HepG2 (cell line): ENCODE measurements around the gene CUL5. TPM values are rescaled to one million over a fixed set of nuclear protein-coding genes. Genes with fewer than 3 reads are reported as not detected.

ENCODE experiments used
- ATAC-seq: fragments of 200-7000 bp; cut with Tn5 transposase; 3 replicates; pipeline ENCODE4 v1.9.1; 2020; ENCODE audit warnings: mild to moderate bottlenecking, moderate library complexity
- BruUV-seq: library from RNA; stranded (reverse); fragments of 400-500 nt; replicated peaks from 2 replicates; lab custom pipeline; 2021; lab: Mats Ljungman, UMichigan
- CTCF ChIA-PET: fragments of 300-600 bp; formaldehyde crosslinking; extraction: SDS; loops from one replicate; lab custom pipeline; 2021; ENCODE audit warnings: low total read pairs, inconsistent platforms, low intra/inter-chr PET ratio; lab: Yijun Ruan, JAX
- POLR2A ChIA-PET: fragments of 350-600 bp; sonication (Branson Sonifier 250); formaldehyde crosslinking; loops from one replicate; lab custom pipeline; 2020; ENCODE audit warnings: antibody characterized with exemption, inconsistent platforms; lab: Yijun Ruan, JAX
- DNase-seq: peaks from one replicate; pipeline ENCODE4 v3.0.0-alpha.2; 2015; ENCODE audit warnings: low spot score
- FAIRE-seq: peaks from 3 replicates; lab custom pipeline; 2011; peaks lifted over from hg19 to GRCh38; lab: Jason Lieb, UNC
- H2AFZ ChIP-seq: one replicate; pipeline ENCODE4 v1.6.1; 2011; ENCODE audit warnings: low read length, inconsistent platforms
- H3K27ac ChIP-seq: fragments of 300-600 bp; 3 replicates; pipeline ENCODE4 v1.8.0; 2011; ENCODE audit warnings: mixed run types, mild to moderate bottlenecking, mixed read lengths, low read length, inconsistent platforms; ENCODE audit not compliant: insufficient read depth; ENCODE audit errors: extremely low read length
- H3K27me3 ChIP-seq, 2 experiments: fragments of 200-600 bp in 1 of 2; 2 replicates in 1 of 2; 3 replicates in 1 of 2; pipeline versions ENCODE4 v1.6.0 to v1.8.0; 2011; ENCODE audit warnings: low read length in 2 of 2, mild to moderate bottlenecking in 2 of 2, moderate library complexity in 2 of 2, inconsistent platforms in 1 of 2; ENCODE audit not compliant: insufficient read depth in 2 of 2, control insufficient read depth in 1 of 2
- H3K36me3 ChIP-seq, 2 experiments: fragments of 200-600 bp in 1 of 2; replicated peaks in 1 of 2; 2 replicates in 1 of 2; 3 replicates in 1 of 2; pipeline versions ENCODE4 v1.5.1 to v1.8.0; 2011; ENCODE audit warnings: low read length in 2 of 2, inconsistent platforms in 1 of 2; ENCODE audit not compliant: insufficient read depth in 2 of 2, control insufficient read depth in 1 of 2
- H3K4me1 ChIP-seq: 2 replicates; pipeline ENCODE4 v1.5.1; 2012; ENCODE audit warnings: low read length, inconsistent platforms; ENCODE audit not compliant: insufficient read depth
- H3K4me2 ChIP-seq: 2 replicates; pipeline ENCODE4 v1.6.0; 2011; ENCODE audit warnings: low read depth, low read length, inconsistent platforms
- H3K4me3 ChIP-seq, 3 experiments: fragments of 200-600 bp in 1 of 3; sonication (generic), shearing (Covaris generic) in 1 of 3; replicated peaks in 1 of 3; 2 replicates each; pipeline ENCODE4 v1.5.1; 2011 to 2016; ENCODE audit warnings: low read length in 3 of 3, inconsistent platforms in 2 of 3, low read depth in 2 of 3, mild to moderate bottlenecking in 2 of 3, control low read depth in 1 of 3, mixed read lengths in 1 of 3; ENCODE audit not compliant: insufficient read depth in 1 of 3
- H3K79me2 ChIP-seq: one replicate; pipeline ENCODE4 v1.6.1; 2011; ENCODE audit warnings: low read length, inconsistent platforms; ENCODE audit not compliant: insufficient read depth
- H3K9ac ChIP-seq: 2 replicates; pipeline ENCODE4 v1.6.0; 2011; ENCODE audit warnings: mild to moderate bottlenecking, low read depth, low read length, inconsistent platforms; ENCODE audit not compliant: insufficient read depth
- H3K9me3 ChIP-seq: 2 replicates; pipeline ENCODE4 v1.5.1; 2012; ENCODE audit warnings: mild to moderate bottlenecking, low read length
- H4K20me1 ChIP-seq: 2 replicates; pipeline ENCODE4 v1.6.0; 2011; ENCODE audit warnings: inconsistent platforms, mild to moderate bottlenecking, low read length, moderate library complexity; ENCODE audit not compliant: insufficient read depth
- BRD4 ChIP-seq: sonication (generic); formaldehyde crosslinking; IDR thresholded peaks from 2 replicates; pipeline ENCODE4 v1.4.0; 2020; ENCODE audit warnings: missing genetic modification reagents
- CHCHD3 ChIP-seq: sonication (generic); formaldehyde crosslinking; IDR thresholded peaks from 2 replicates; pipeline ENCODE4 v1.8.0; 2022; ENCODE audit warnings: mild to moderate bottlenecking, missing genetic modification reagents, moderate library complexity
- FOXK2 ChIP-seq: fragments of 450-650 bp; IDR thresholded peaks from 2 replicates; pipeline ENCODE4 v1.6.1; 2016
- IKZF1 ChIP-seq: fragments of 450-650 bp; IDR thresholded peaks from 2 replicates; pipeline ENCODE4 v1.7.1; 2016
- KDM5B ChIP-seq: sonication (generic); formaldehyde crosslinking; IDR thresholded peaks from 2 replicates; pipeline ENCODE4 v1.4.0; 2020; ENCODE audit warnings: missing genetic modification reagents, mild to moderate bottlenecking, borderline replicate concordance
- KIAA2018 ChIP-seq: sonication (generic); formaldehyde crosslinking; IDR thresholded peaks from 2 replicates; pipeline ENCODE4 v1.5.0; 2020; ENCODE audit warnings: mild to moderate bottlenecking, missing genetic modification reagents, borderline replicate concordance
- SNRNP70 ChIP-seq: fragments of 200-400 bp; formaldehyde crosslinking; IDR thresholded peaks from 2 replicates; pipeline ENCODE4 v1.6.1; 2017; ENCODE audit warnings: mild to moderate bottlenecking, low read depth, low read length, moderate library complexity
- TCF12 ChIP-seq, 2 experiments: fragments of 450-650 bp in 1 of 2; sonication (generic) in 1 of 2; formaldehyde crosslinking in 1 of 2; IDR thresholded peaks; 2 replicates each; pipeline versions ENCODE4 v1.6.1 to v1.8.0; 2017 to 2022; ENCODE audit warnings: antibody characterized with exemption in 1 of 2, mild to moderate bottlenecking in 1 of 2, missing genetic modification reagents in 1 of 2, moderate library complexity in 1 of 2
- ZEB1 ChIP-seq: IDR thresholded peaks from 2 replicates; pipeline ENCODE4 v1.6.1; 2012; ENCODE audit warnings: mild to moderate bottlenecking, low read depth, inconsistent platforms; ENCODE audit not compliant: insufficient replicate concordance
- ZNF563 ChIP-seq: sonication (generic); formaldehyde crosslinking; IDR thresholded peaks from 2 replicates; pipeline ENCODE4 v1.8.0; 2022; ENCODE audit warnings: mild to moderate bottlenecking, moderate library complexity, missing genetic modification reagents
- WGBS: methylation state at CpG from one replicate; pipeline ENCODE4 v1.1.6; 2017; ENCODE audit warnings: low lambda C conversion rate; 5-methylcytosine and 5-hydroxymethylcytosine counted together
- in situ Hi-C: cut with HindIII; loops from 2 replicates; pipeline ENCODE4 v1.10.0; 2017; ENCODE audit warnings: low pct_unique_long_range_greater_than_20kb; ENCODE audit not compliant: extremely low pct_ligation_motif_present
- intact Hi-C: fragments of 100-400 bp; cut with micrococcal nuclease; formaldehyde crosslinking; loops from one replicate; pipeline ENCODE4 v1.10.0; 2022; ENCODE audit not compliant: unreplicated experiment
- polyA plus RNA-seq, 8 experiments: library from polyadenylated mRNA; depleted of rRNA in 3 of 8; stranded (reverse) in 7 of 8; unstranded in 1 of 8; fragments of >200 nt; fragmentation: Illumina TruSeq in 4 of 8; extraction: Trizol in 4 of 8; gene quantifications; 2 replicates each; pipeline versions ENCODE4 v1.2.1 to v1.2.3, GENCODE V29; 2011 to 2016; ENCODE audit warnings: low read depth in 4 of 8, missing spikeins in 1 of 8, mixed read lengths in 1 of 8; ENCODE audit not compliant: insufficient read depth in 1 of 8
- total RNA-seq, 5 experiments: library from RNA; depleted of rRNA; stranded (reverse); fragments of >200 nt; fragmentation: Illumina TruSeq; extraction: Trizol; gene quantifications; 2 replicates each; pipeline ENCODE4 v1.2.3, GENCODE V29; 2016; ENCODE audit warnings: low read depth in 1 of 5
- TF ChIP-seq, protein P1 (sequence below): sonication (generic); formaldehyde crosslinking; IDR thresholded peaks from 2 replicates; pipeline ENCODE4 v1.4.0; 2020; ENCODE audit warnings: missing genetic modification reagents

Gene CUL5
- total and polyA plus RNA-seq, 2 of the 13 experiments (the other 11 are each of a cell fraction or from before 2014, with no cell fraction given), result 7.0 to 24.7 TPM

DNA sequence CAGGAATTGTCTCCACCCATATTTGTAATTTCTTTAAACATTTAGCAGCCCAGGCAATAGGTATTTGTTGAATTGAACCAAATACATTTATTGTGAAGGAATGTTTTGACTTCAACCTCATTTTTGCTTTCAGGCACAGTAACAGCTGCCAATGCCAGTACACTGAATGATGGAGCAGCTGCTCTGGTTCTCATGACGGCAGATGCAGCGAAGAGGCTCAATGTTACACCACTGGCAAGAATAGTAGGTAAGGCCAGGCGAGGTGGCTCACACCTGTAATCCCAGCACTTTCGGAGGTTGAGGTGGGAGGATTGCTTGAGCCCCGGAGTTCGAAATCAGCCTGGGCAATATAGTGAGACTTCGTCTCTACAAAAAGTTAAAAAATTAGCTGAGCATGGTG is 133.6 kb downstream of the CUL5 start (continued):
- TF ChIP-seq KIAA2018 (CRISPR knock-in tag), result no peak
- TF ChIP-seq, all 625 proteins: peak for 0

- H4K20me1 ChIP-seq, result no peaks in the 10 kb centered on the region
- peaks cover 9 to 77% of the 10 kb centered on the region in 2 experiments for H3K36me3 ChIP-seq
- intact Hi-C loops, result no loop called here
- H3K4me3 ChIP-seq, result no peak overlapping the region
- CTCF ChIA-PET, result no interaction called here
- H3K4me1 ChIP-seq, result no peaks in the 10 kb centered on the region
- FAIRE-seq, result no peak
- no peak overlapping the region for H3K27ac ChIP-seq
- H3K79me2 ChIP-seq, result no peaks in the 10 kb centered on the region
- no TSS peak for BruUV-seq
- H3K9me3 ChIP-seq, result no peaks in the 10 kb centered on the region
- in situ Hi-C loops, result no loop called here
- ATAC-seq, result no peak
- DNase-seq, result no peak
- 96% methylated on average over 3 of the region's 3 CpGs for WGBS
- H2AFZ ChIP-seq, result no peak overlapping the region
- H3K4me2 ChIP-seq, result no peak overlapping the region
- POLR2A ChIA-PET, result no interaction called here
- H3K9ac ChIP-seq, result no peak overlapping the region
- no peaks in the 10 kb centered on the region; a peak in 1 of 5 replicates for H3K27me3 ChIP-seq
- TF ChIP-seq TCF12 (IDR thresholded peaks at IDR 0.05), result no peak
- no peak for TF ChIP-seq TCF12 (CRISPR knock-in tag; IDR thresholded peaks at IDR 0.05)
- TF ChIP-seq KDM5B (CRISPR knock-in tag), result no peak
- no peak for TF ChIP-seq IKZF1
- no peak for TF ChIP-seq SNRNP70
- TF ChIP-seq BRD4 (CRISPR knock-in tag), result no peak
- no peak for TF ChIP-seq ZNF563 (CRISPR knock-in tag)
- no peak for TF ChIP-seq FOXK2
- TF ChIP-seq CHCHD3, result no peak
- TF ChIP-seq, protein P1, sequence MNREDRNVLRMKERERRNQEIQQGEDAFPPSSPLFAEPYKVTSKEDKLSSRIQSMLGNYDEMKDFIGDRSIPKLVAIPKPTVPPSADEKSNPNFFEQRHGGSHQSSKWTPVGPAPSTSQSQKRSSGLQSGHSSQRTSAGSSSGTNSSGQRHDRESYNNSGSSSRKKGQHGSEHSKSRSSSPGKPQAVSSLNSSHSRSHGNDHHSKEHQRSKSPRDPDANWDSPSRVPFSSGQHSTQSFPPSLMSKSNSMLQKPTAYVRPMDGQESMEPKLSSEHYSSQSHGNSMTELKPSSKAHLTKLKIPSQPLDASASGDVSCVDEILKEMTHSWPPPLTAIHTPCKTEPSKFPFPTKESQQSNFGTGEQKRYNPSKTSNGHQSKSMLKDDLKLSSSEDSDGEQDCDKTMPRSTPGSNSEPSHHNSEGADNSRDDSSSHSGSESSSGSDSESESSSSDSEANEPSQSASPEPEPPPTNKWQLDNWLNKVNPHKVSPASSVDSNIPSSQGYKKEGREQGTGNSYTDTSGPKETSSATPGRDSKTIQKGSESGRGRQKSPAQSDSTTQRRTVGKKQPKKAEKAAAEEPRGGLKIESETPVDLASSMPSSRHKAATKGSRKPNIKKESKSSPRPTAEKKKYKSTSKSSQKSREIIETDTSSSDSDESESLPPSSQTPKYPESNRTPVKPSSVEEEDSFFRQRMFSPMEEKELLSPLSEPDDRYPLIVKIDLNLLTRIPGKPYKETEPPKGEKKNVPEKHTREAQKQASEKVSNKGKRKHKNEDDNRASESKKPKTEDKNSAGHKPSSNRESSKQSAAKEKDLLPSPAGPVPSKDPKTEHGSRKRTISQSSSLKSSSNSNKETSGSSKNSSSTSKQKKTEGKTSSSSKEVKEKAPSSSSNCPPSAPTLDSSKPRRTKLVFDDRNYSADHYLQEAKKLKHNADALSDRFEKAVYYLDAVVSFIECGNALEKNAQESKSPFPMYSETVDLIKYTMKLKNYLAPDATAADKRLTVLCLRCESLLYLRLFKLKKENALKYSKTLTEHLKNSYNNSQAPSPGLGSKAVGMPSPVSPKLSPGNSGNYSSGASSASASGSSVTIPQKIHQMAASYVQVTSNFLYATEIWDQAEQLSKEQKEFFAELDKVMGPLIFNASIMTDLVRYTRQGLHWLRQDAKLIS (CRISPR knock-in tag), result no peak
- TF ChIP-seq ZEB1, result no peak
These were observed 135.9 kb downstream of the CUL5 start for GRCh38 chr11:108144615-108145014.
